Right lobe of liver (tissue), 4 donors: Measurements from ENCODE around the gene RAP1GAP.

Experiments
- CTCF ChIP-seq, 4 donors: fragments of 200-600 bp in 3 of 4; fragments of 450-650 bp in 1 of 4; IDR thresholded peaks; one replicate each; pipeline versions ENCODE4 v1.5.1 to v1.8.0; 2016 to 2022; ENCODE audit warnings: antibody characterized with exemption in 4 of 4, mild to moderate bottlenecking in 2 of 4
- POLR2A ChIP-seq: fragments of 450-650 bp; IDR thresholded peaks from one replicate; pipeline ENCODE4 v1.6.1; 2017; ENCODE audit warnings: antibody characterized with exemption, mild to moderate bottlenecking
- donor health status: DM: no; HTN: no; CAD: no.
- donor health status: DM: no; HTN: no; CAD: no.
- donor health status: DM: no; HTN: yes; CAD: no.

GRCh38 chr1:21664806-21665588, 4.2 kb downstream of the RAP1GAP start:
- TF ChIP-seq CTCF (IDR thresholded peaks at IDR 0.05) = no peak
- no peak for TF ChIP-seq POLR2A
